Esophagus muscularis mucosa (tissue), 4 donors: ENCODE data around the gene DPPA4. TPM values are rescaled to one million over a fixed set of nuclear protein-coding genes. Genes with fewer than 3 reads are reported as not detected.

ENCODE experiments used
- DNase-seq: peaks from one replicate; pipeline ENCODE4 v3.0.0-alpha.2; 2017; ENCODE audit errors: extremely low spot score
- H3K27ac ChIP-seq, 4 donors: fragments of 200-600 bp; sonication (generic); replicated peaks in 1 of 4; 1 replicate in 3 of 4; 2 replicates in 1 of 4; pipeline ENCODE4 v1.5.1; 2016 to 2019; ENCODE audit warnings: mild to moderate bottlenecking in 1 of 4
- H3K27me3 ChIP-seq, 4 donors: fragments of 200-600 bp; sonication (generic); one replicate each; pipeline versions ENCODE4 v1.5.1 to v1.6.0; 2016 to 2019
- H3K36me3 ChIP-seq, 4 donors: fragments of 200-600 bp; sonication (generic); one replicate each; pipeline ENCODE4 v1.5.1; 2016 to 2019
- H3K4me1 ChIP-seq, 4 donors: fragments of 200-600 bp; sonication (generic); one replicate each; pipeline ENCODE4 v1.5.1; 2016 to 2019
- H3K4me3 ChIP-seq, 4 donors: fragments of 200-600 bp; sonication (generic); 1 replicate in 2 of 4; 2 replicates in 2 of 4; pipeline ENCODE4 v1.5.1; 2016 to 2019; ENCODE audit warnings: mild to moderate bottlenecking in 4 of 4, moderate library complexity in 1 of 4
- H3K9me3 ChIP-seq, 4 donors: fragments of 200-600 bp; sonication (generic); 1 replicate in 3 of 4; 2 replicates in 1 of 4; pipeline ENCODE4 v1.5.1; 2016 to 2019
- CTCF ChIP-seq, 3 experiments: fragments of 200-600 bp in 2 of 3; fragments of 450-650 bp in 1 of 3; sonication (generic) in 2 of 3; IDR thresholded peaks; one replicate each; pipeline ENCODE4 v1.5.1; 2017 to 2019; ENCODE audit warnings: antibody characterized with exemption in 3 of 3, mild to moderate bottlenecking in 2 of 3, moderate library complexity in 1 of 3
- EP300 ChIP-seq: sonication (generic); formaldehyde crosslinking; IDR thresholded peaks from one replicate; pipeline ENCODE4 v1.6.1; 2017; ENCODE audit warnings: antibody characterized with exemption
- POLR2A ChIP-seq: fragments of 450-650 bp; IDR thresholded peaks from one replicate; pipeline ENCODE4 v1.6.1; 2017; ENCODE audit warnings: antibody characterized with exemption, moderate library complexity, mild to moderate bottlenecking, low read depth
- POLR2AphosphoS5 ChIP-seq, 2 donors: sonication (generic); formaldehyde crosslinking; IDR thresholded peaks; one replicate each; pipeline ENCODE4 v1.6.1; 2017; ENCODE audit warnings: antibody characterized with exemption in 2 of 2
- WGBS: methylation state at CpG from one replicate; pipeline ENCODE4 v1.1.5; 2018; 5-methylcytosine and 5-hydroxymethylcytosine counted together
- intact Hi-C: fragments of 100-400 bp; cut with DNase I; formaldehyde crosslinking; loops from one replicate; pipeline ENCODE4 v1.15.1; 2023
- total RNA-seq, 4 donors: library from RNA; depleted of rRNA; stranded (reverse); fragments of >200 nt; gene quantifications; one replicate each; pipeline versions ENCODE4 v1.1.0 to v1.2.1, GENCODE V29; 2016

The DPPA4 gene
- total RNA-seq, 4 donors from 2014 or later = not detected

- Histone ChIP-seq H3K27ac (no peak overlapping the region), H3K4me3 (no peak overlapping the region), H3K4me1 (peaks cover 0 to 8% (median 6%) of the 10 kb centered on the region in 4 donors), H3K36me3 (no peaks in the 10 kb centered on the region), H3K27me3 (no peaks in the 10 kb centered on the region), H3K9me3 (no peaks in the 10 kb centered on the region)
- 62% methylated on average over 8 of the region's 8 CpGs for WGBS
- no peak for DNase-seq
- intact Hi-C loops = no loop called here
- no peak for TF ChIP-seq POLR2AphosphoS5 (IDR thresholded peaks at IDR 0.05)
These were observed 18.5 kb upstream of the DPPA4 start for GRCh38 chr3:109355625-109356441.

GRCh38 chr3:109353057-109353456 is 15.7 kb upstream of the DPPA4 start:
- H3K36me3 ChIP-seq = no peaks in the 10 kb centered on the region
- H3K27me3 ChIP-seq = no peaks in the 10 kb centered on the region
- no peak for TF ChIP-seq POLR2A
- TF ChIP-seq EP300 = no peak
- TF ChIP-seq CTCF (IDR thresholded peaks at IDR 0.05) = no peak
- TF ChIP-seq POLR2AphosphoS5 (IDR thresholded peaks at IDR 0.05) = no peak
- H3K9me3 ChIP-seq = no peaks in the 10 kb centered on the region
- no peak for DNase-seq
- WGBS = 29% methylated on average over 2 of the region's 2 CpGs
- intact Hi-C loops = no loop called here
- H3K4me3 ChIP-seq = no peak overlapping the region
- H3K27ac ChIP-seq = no peak overlapping the region
- H3K4me1 ChIP-seq = peaks cover 0 to 8% (median 6%) of the 10 kb centered on the region in 4 donors

GRCh38 chr3:109351231-109351630 is 13.9 kb upstream of the DPPA4 start:
- peaks cover 0 to 8% (median 6%) of the 10 kb centered on the region in 4 donors for H3K4me1 ChIP-seq
- intact Hi-C loops = no loop called here
- no peaks in the 10 kb centered on the region for H3K9me3 ChIP-seq
- no peaks in the 10 kb centered on the region for H3K36me3 ChIP-seq
- TF ChIP-seq EP300 = no peak
- no peaks in the 10 kb centered on the region for H3K27me3 ChIP-seq
- H3K27ac ChIP-seq = no peak overlapping the region
- H3K4me3 ChIP-seq = no peak overlapping the region
- DNase-seq = no peak

- TF ChIP-seq POLR2A = no peak
- TF ChIP-seq POLR2AphosphoS5 (IDR thresholded peaks at IDR 0.05) = no peak
- no peak for TF ChIP-seq EP300
- TF ChIP-seq CTCF (IDR thresholded peaks at IDR 0.05) = no peak
- Histone ChIP-seq H3K4me3 (no peak overlapping the region), H3K27me3 (no peaks in the 10 kb centered on the region), H3K36me3 (no peaks in the 10 kb centered on the region), H3K4me1 (no peaks in the 10 kb centered on the region), H3K9me3 (no peaks in the 10 kb centered on the region), H3K27ac (no peak overlapping the region)
- no peak for DNase-seq
- whole genome bisulfite sequencing = 87% methylated on average over 3 of the region's 3 CpGs
- intact Hi-C loops = no loop called here
These were observed 9.5 kb upstream of the DPPA4 start for GRCh38 chr3:109346770-109347295.

- H3K27me3 ChIP-seq = no peaks in the 10 kb centered on the region
- no peaks in the 10 kb centered on the region for H3K9me3 ChIP-seq
- 73% methylated on average over 4 of the region's 4 CpGs for WGBS
- intact Hi-C loops = no loop called here
- no peak for DNase-seq
- no peaks in the 10 kb centered on the region for H3K36me3 ChIP-seq
- TF ChIP-seq POLR2A = no peak
- no peak for TF ChIP-seq POLR2AphosphoS5 (IDR thresholded peaks at IDR 0.05)
- TF ChIP-seq EP300 = no peak
- no peak for TF ChIP-seq CTCF (IDR thresholded peaks at IDR 0.05)
- no peak overlapping the region for H3K4me3 ChIP-seq
- no peak overlapping the region for H3K27ac ChIP-seq
- no peaks in the 10 kb centered on the region for H3K4me1 ChIP-seq
These were observed 8.8 kb upstream of the DPPA4 start for GRCh38 chr3:109346099-109346498.
